ENCODE results near the gene INAVA.

Gene INAVA

GRCh38 chr1:200918006-200918405, 23.3 kb downstream of the INAVA start:
- CTCF ChIA-PET = interaction anchor here (0.9 to 1.6 kb wide), 5 partner anchors 17 to 196 kb away, joined by 3 to 9 read pairs (median 3); no protein-coding TSS in a partner anchor
- POLR2A ChIA-PET = no interaction called here
- DNase-seq (ENCODE audit: extremely low spot score) = no peak
- TF ChIP-seq CTCF (IDR thresholded peaks at IDR 0.05; ENCODE audit: control extremely low read depth, extremely low read depth, low read depth, missing control alignments) = no peak

- no peak for DNase-seq (ENCODE audit: extremely low spot score)
- ChIA-PET POLR2A (no interaction called here), CTCF (interaction anchor here (0.7 to 1.5 kb wide), 3 partner anchors 11 to 101 kb away, joined by 3 to 9 read pairs (median 4); no protein-coding TSS in a partner anchor)
- no peak for TF ChIP-seq CTCF (IDR thresholded peaks at IDR 0.05; ENCODE audit: control extremely low read depth, extremely low read depth, low read depth, missing control alignments)
These were observed 24.7 kb downstream of the INAVA start for GRCh38 chr1:200919386-200919785.

- CTCF ChIA-PET = interaction anchor here (0.6 to 1.0 kb wide), 2 partner anchors 109 to 133 kb away, joined by 3 to 4 read pairs; no protein-coding TSS in a partner anchor
- DNase-seq (ENCODE audit: extremely low spot score) = no peak
- POLR2A ChIA-PET = no interaction called here
- no peak for TF ChIP-seq CTCF (IDR thresholded peaks at IDR 0.05; ENCODE audit: control extremely low read depth, extremely low read depth, low read depth, missing control alignments)
These were observed 26.9 kb downstream of the INAVA start for GRCh38 chr1:200921571-200922110.

GRCh38 chr1:200922406-200922805, 27.7 kb downstream of the INAVA start:
- no peak for TF ChIP-seq CTCF (IDR thresholded peaks at IDR 0.05; ENCODE audit: control extremely low read depth, extremely low read depth, low read depth, missing control alignments)
- DNase-seq (ENCODE audit: extremely low spot score) = no peak
- CTCF ChIA-PET = interaction anchor here (2.7 kb wide), 1 partner anchor 49 kb away, joined by 8 read pairs; no protein-coding TSS in a partner anchor
- POLR2A ChIA-PET = no interaction called here

GRCh38 chr1:200923601-200924000, 28.9 kb downstream of the INAVA start:
- CTCF ChIA-PET = interaction anchor here (1.1 to 2.7 kb wide), 4 partner anchors 12 to 103 kb away, joined by 3 to 8 read pairs (median 5); no protein-coding TSS in a partner anchor
- DNase-seq (ENCODE audit: extremely low spot score) = no peak
- POLR2A ChIA-PET = no interaction called here
- no peak for TF ChIP-seq CTCF (IDR thresholded peaks at IDR 0.05; ENCODE audit: control extremely low read depth, extremely low read depth, low read depth, missing control alignments)

- ChIA-PET CTCF (interaction anchor here (2.7 kb wide), 1 partner anchor 10 kb away, joined by 7 read pairs; no protein-coding TSS in a partner anchor), POLR2A (no interaction called here)
- no peak for DNase-seq (ENCODE audit: extremely low spot score)
- no peak for TF ChIP-seq CTCF (IDR thresholded peaks at IDR 0.05; ENCODE audit: control extremely low read depth, extremely low read depth, low read depth, missing control alignments)
These were observed 31.1 kb downstream of the INAVA start for GRCh38 chr1:200925831-200926230.
